ENCODE data around the gene NFATC2. TPM values are rescaled to one million over a fixed set of nuclear protein-coding genes. Genes with fewer than 3 reads are reported as not detected.
"Not testable (repeated sequence)": the region's sequence is repeated elsewhere in the genome, so short reads cannot be mapped to it uniquely, and the experiment has no call there.

NFATC2 gene
- total RNA-seq, 1 donor from 2014 or later = 1.9 TPM

- TF ChIP-seq CTCF (conservative IDR thresholded peaks at IDR 0.05) = no peak
- Mint-ChIP-seq H3K4me1 (peaks cover 29% of the 10 kb centered on the region), H3K4me3 (no peak overlapping the region), H3K27ac (ENCODE audit: unreplicated experiment) (no peak overlapping the region), H3K27me3 (ENCODE audit: low read depth) (no peaks in the 10 kb centered on the region), H3K36me3 (ENCODE audit: low read depth) (no peaks in the 10 kb centered on the region), H3K9me3 (no peaks in the 10 kb centered on the region)
- no peak for DNase-seq (ENCODE audit: low read depth, low spot score)
These were observed 58.2 kb downstream of the NFATC2 start for GRCh38 chr20:51484141-51484815.

GRCh38 chr20:51482836-51483473 is 59.6 kb downstream of the NFATC2 start:
- no peak for TF ChIP-seq CTCF (conservative IDR thresholded peaks at IDR 0.05)
- H3K27ac Mint-ChIP-seq (ENCODE audit: unreplicated experiment) = no peak overlapping the region
- no peaks in the 10 kb centered on the region for H3K27me3 Mint-ChIP-seq (ENCODE audit: low read depth)
- no peak overlapping the region for H3K4me3 Mint-ChIP-seq
- no peak for DNase-seq (ENCODE audit: low read depth, low spot score)
- H3K9me3 Mint-ChIP-seq = peaks cover 3% of the 10 kb centered on the region
- no peaks in the 10 kb centered on the region for H3K36me3 Mint-ChIP-seq (ENCODE audit: low read depth)
- H3K4me1 Mint-ChIP-seq = peaks cover 20% of the 10 kb centered on the region

DNA sequence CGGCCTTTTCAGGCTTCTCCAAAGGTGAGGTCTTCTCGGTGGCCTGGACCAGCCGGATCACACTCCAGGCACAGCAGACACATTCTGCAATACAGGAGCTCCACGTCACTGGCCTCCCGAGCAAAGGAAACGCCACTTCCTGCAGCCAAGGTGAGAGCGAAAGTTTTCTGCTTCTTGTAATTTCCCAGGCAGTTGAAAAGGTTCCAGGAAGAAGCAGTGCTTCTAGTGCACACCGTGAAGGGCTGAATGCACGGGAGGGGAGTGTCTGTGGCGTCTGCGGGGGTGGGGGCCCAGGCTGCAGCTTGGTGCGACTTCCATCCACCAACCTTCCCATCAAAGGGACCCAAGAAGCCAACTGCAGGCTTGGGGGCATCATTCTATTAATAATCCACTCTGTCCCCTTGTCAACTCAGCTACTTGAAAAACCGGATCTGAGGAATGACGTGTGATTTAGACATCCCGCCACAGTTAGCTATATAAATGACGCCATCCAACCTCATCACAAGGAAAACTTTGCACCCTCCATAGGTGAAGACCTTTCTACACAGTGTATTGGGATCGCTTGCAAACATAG is 61.1 kb downstream of the NFATC2 start:
- no peak overlapping the region for H3K4me3 Mint-ChIP-seq
- no peak overlapping the region for H3K27ac Mint-ChIP-seq (ENCODE audit: unreplicated experiment)
- H3K27me3 Mint-ChIP-seq (ENCODE audit: low read depth) = no peaks in the 10 kb centered on the region
- H3K36me3 Mint-ChIP-seq (ENCODE audit: low read depth) = no peaks in the 10 kb centered on the region
- peaks cover 10% of the 10 kb centered on the region for H3K4me1 Mint-ChIP-seq
- no peak for DNase-seq (ENCODE audit: low read depth, low spot score)
- TF ChIP-seq CTCF (conservative IDR thresholded peaks at IDR 0.05) = no peak
- peaks cover 5% of the 10 kb centered on the region for H3K9me3 Mint-ChIP-seq

DNA sequence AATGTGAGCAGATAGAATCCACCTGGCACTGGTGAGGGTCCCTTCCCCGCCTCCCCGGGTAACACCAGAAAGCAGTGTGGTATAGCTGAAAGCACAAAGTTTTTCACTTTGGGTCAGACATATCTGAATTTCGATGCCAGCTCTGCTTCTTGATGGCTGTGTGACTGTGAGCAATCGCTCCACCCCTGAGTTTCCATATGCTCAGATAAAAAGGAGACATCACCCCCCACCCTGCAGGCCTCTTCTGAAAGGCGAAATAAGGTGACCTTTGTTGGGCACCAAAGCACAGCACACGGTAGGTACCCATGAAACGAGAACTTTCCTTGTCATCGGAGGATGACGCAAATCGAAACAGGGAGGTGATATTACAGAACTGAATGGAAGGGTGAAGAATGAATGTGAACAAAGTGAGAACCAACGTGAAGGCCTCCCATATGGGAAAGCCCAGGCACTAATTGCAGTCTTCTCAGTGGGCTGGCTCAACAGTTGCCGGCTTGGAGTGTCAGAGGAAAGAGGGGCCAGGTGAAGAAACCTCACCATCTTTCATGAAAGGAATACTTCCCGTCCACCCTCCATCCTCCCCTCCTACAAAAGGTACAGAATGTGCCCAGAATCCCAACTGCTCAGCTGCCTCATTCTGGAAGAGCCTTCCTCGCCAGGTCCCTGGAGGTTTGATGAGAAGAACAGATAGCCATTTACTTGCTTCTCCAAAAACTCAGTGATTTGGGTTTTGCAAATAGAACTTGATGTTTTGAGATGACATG is 61.8 kb downstream of the NFATC2 start:
- no peaks in the 10 kb centered on the region for H3K36me3 Mint-ChIP-seq (ENCODE audit: low read depth)
- H3K27ac Mint-ChIP-seq (ENCODE audit: unreplicated experiment) = no peak overlapping the region
- no peaks in the 10 kb centered on the region for H3K27me3 Mint-ChIP-seq (ENCODE audit: low read depth)
- peaks cover 5% of the 10 kb centered on the region for H3K9me3 Mint-ChIP-seq
- DNase-seq (ENCODE audit: low read depth, low spot score) = no peak
- H3K4me3 Mint-ChIP-seq = no peak overlapping the region
- H3K4me1 Mint-ChIP-seq = peaks cover 10% of the 10 kb centered on the region
- no peak for TF ChIP-seq CTCF (conservative IDR thresholded peaks at IDR 0.05)

GRCh38 chr20:51476106-51476505 is 66.4 kb downstream of the NFATC2 start:
- H3K36me3 Mint-ChIP-seq (ENCODE audit: low read depth) = not testable (repeated sequence)

More at GRCh38 chr20:51476106-51476505, 66.4 kb downstream of the NFATC2 start:
- not testable (repeated sequence) for H3K27me3 Mint-ChIP-seq (ENCODE audit: low read depth); H3K27ac Mint-ChIP-seq (ENCODE audit: unreplicated experiment); H3K4me1 Mint-ChIP-seq; H3K4me3 Mint-ChIP-seq; DNase-seq (ENCODE audit: low read depth, low spot score); H3K9me3 Mint-ChIP-seq
